Measurements from ENCODE around the gene URB2.
"Not testable (repeated sequence)": the region's sequence is repeated elsewhere in the genome, so short reads cannot be mapped to it uniquely, and the experiment has no call there.

The URB2 gene

DNA sequence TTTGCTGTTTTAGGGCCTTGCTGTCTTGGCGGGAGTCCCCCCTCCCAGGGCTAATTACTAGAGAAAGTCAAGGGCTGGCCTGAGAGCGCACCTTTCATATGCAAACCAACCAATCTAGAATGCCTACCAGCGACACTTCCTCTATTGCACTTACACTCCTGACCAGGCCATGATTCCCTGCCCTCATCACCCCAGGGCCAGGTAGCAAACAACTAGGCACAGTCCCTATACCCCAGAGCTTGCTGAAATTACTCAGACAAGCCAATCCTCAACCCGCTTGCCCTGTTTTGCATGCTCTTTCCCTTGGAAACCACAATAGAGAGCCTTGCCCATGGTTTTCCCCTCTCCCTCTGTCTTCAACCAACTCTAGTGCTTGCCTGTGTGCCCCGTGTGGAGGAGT, 70.3 kb downstream of the URB2 start:
- DNase-seq: no peak

DNA sequence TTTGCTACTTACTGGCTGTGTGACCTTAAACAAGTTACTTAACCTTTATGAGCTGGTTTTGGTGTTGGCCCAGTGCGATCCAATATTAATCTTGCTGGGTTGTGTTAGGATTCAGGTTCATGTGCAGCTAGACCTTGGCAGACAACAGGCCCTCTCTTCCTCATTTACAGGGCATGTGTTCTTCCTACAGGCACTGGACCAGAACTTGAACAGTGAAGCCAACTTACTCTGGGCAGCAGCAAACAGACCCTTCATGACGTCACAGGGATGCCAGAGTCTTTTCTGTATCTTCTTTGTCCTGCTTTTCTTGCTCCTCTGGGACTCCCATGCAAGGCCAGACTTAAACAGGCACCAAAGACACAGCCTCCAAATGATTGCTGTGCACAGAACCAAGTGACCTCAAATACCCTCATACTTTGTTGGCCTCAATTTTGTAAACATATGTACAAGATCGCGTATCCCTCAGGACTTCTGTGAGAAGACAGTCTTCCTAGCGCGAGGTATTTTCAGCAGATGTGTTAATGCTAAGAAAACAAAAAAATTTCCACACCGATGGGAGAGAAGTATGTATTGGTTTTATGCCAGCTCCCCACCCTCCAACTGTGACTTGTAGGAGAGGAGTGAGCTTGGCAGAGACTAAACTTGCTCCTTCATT, 73.7 kb downstream of the URB2 start:
- no peak for DNase-seq

DNA sequence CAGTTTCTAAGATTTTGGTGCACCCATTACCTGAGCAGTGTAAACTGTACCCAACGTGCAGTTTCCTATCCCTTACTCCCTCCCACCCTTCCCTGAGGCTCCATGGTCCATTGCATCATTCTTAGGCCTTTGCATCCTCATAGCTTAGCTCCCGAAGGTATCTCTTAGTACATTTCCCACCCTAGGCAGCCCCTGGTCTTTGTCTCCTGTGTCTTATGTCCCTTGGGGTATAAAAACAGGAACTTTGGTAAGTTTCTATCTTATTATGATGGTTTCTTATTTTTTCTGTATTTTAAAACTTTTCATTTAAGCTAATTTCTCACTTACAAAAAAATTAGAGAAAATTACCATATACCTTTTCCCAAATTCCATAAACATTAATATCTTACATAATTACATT, 78.1 kb downstream of the URB2 start:
- DNase-seq: no peak

DNA sequence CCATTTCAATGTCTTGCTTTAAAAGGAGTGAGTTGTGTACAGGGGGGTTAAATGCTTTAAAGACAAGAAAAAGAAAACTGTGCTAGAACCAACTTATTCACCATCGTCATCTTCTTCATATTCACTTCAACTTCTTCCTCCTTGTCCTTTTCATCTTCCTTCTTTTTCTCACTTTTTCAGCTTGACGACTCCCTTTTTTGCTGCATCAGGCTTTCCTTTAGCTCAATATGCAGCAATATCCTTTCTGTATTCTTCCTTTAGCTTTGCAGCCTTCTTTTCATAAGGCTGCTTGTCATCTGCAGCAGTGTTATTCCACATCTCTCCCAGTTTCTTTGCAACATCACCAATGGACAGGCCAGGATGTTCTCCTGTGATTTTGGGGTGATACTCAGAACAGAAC, 79.1 kb downstream of the URB2 start:
- DNase-seq: not testable (repeated sequence)

DNA sequence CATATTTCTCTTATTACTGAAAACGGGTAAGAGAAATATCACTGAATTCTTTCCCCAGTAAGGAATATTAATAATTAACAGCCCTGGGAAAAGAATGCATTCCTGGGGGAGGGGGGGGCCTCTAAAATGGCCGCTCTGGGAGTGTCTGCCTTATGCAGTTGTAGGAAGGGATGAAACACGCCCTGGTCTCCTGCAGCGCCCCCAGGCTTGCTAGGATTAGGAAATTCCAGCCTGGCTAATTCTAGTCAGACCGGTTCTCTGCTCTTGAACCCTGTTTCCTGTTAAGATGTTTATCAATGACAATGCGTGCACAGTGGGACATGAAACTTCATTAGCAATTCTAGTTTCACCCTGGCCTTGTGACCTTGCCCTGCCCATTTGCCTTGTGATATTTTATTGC, 81.1 kb downstream of the URB2 start:
- DNase-seq: not testable (repeated sequence)

DNA sequence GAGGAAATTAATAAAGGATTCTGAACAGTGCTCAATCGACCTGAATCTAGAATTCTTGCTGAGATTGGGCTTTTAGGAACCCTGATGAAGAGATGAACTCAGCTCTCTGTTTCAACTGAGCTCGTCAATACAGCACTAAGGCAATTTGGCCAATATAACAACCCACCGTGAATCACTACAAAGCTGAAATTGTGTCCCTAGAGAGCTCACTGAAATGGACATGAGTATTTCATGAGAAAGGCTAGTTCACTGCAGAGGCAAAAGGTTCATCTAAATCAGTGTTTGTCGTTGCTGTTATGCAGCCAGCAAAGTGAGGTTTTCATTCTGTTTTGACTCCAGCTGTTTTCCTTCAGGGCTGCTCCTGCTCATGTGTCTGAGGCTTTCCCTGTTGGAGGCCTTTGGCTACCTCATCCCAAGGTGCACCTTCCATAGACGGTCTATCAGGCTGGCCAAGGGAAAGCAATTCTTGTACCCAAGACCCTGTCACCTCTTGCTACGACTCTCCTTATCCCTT, 83.5 kb downstream of the URB2 start:
- DNase-seq: no peak

All from NCI-H748 treated with DMSO at 0.1 percent for 48 hours (cell line).